Nephron (organoid): ENCODE results near the gene SULT4A1.
"Not testable (repeated sequence)": the region's sequence is repeated elsewhere in the genome, so short reads cannot be mapped to it uniquely, and the experiment has no call there.

Source experiments
- H3K27ac Mint-ChIP-seq, 3 experiments: 2 replicates each; pipeline ENCODE4 v1.8.0; 2020; ENCODE audit warnings: mixed read lengths in 3 of 3, mild to moderate bottlenecking in 2 of 3, moderate library complexity in 1 of 3
- H3K27me3 Mint-ChIP-seq: 2 replicates; pipeline ENCODE4 v1.8.0; 2021; ENCODE audit warnings: low read depth, mild to moderate bottlenecking, moderate library complexity, mixed read lengths
- H3K36me3 Mint-ChIP-seq: 2 replicates; pipeline ENCODE4 v1.8.0; 2020; ENCODE audit warnings: low read depth, mixed read lengths
- H3K4me1 Mint-ChIP-seq: 2 replicates; pipeline ENCODE4 v1.8.0; 2020; ENCODE audit warnings: mixed read lengths
- H3K4me3 Mint-ChIP-seq, 3 experiments: 2 replicates each; pipeline ENCODE4 v1.8.0; 2020; ENCODE audit warnings: mild to moderate bottlenecking in 3 of 3, mixed read lengths in 3 of 3, moderate library complexity in 2 of 3
- H3K9me3 Mint-ChIP-seq: 2 replicates; pipeline ENCODE4 v1.8.0; 2020; ENCODE audit warnings: mixed read lengths
- TF ChIP-seq, protein P1 (sequence below), 3 experiments: fragments of 200-600 bp; sonication (generic); IDR thresholded peaks; one replicate each; pipeline ENCODE4 v1.5.0; 2021; ENCODE audit warnings: antibody characterized with exemption in 3 of 3; ENCODE audit not compliant: unreplicated experiment in 3 of 3

The SULT4A1 gene

DNA sequence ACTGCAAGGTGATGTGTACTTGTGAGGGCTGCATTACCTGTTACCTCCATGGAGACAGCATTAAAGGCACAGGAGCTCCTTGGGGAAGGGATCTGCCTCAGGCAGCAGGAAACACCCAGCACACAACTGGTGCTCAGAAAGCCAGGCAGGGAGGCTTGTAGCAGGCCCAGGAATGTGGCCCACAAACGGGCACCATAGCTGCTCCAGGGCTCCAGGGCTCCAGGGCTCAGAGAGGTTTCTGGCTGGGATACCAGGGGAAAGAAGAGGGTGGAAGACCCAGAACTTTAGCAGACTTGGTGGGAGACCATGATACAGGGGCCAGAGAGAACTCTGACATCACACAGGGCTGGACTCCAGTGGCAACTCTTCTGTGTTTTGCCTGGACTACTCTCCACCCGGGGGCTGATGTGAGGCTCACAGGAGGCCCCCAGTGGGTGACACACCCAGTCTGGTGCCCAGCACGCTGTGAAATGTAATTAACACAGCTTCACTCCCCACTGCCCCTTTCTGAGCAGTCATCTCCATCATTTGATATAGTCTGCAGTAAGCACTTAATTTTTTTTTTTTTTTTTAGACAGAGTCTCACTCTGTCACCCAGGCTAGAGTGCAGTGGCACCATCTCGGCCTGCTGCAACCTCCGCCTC is 14.7 kb upstream of the SULT4A1 start:
- TF ChIP-seq, protein P1, sequence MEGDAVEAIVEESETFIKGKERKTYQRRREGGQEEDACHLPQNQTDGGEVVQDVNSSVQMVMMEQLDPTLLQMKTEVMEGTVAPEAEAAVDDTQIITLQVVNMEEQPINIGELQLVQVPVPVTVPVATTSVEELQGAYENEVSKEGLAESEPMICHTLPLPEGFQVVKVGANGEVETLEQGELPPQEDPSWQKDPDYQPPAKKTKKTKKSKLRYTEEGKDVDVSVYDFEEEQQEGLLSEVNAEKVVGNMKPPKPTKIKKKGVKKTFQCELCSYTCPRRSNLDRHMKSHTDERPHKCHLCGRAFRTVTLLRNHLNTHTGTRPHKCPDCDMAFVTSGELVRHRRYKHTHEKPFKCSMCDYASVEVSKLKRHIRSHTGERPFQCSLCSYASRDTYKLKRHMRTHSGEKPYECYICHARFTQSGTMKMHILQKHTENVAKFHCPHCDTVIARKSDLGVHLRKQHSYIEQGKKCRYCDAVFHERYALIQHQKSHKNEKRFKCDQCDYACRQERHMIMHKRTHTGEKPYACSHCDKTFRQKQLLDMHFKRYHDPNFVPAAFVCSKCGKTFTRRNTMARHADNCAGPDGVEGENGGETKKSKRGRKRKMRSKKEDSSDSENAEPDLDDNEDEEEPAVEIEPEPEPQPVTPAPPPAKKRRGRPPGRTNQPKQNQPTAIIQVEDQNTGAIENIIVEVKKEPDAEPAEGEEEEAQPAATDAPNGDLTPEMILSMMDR (IDR thresholded peaks at IDR 0.05; ENCODE audit: unreplicated experiment in 3 of 3): no peak
- Mint-ChIP-seq H3K27ac (no peak overlapping the region), H3K4me3 (no peak overlapping the region), H3K27me3 (peaks cover 43% of the 10 kb centered on the region), H3K4me1 (no peaks in the 10 kb centered on the region), H3K9me3 (peaks cover 3% of the 10 kb centered on the region), H3K36me3 (no peaks in the 10 kb centered on the region)

DNA sequence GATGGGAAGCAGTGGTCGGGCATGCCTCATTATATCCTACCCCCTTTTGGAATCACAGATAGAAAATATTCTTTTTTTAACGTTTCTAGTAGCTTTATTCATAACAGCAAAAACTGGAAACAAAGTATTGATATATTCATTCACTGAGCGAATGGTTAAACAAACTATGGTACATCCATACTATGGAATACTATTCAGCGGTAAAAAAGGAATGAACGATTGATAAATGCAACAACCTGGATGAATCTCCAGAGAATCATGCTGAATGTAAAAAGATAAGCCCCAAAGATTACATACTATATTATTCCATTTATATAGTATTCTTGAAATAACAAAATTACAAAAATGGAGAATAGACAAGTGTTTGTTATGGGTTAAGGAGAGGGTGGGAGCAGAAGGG is 7.5 kb upstream of the SULT4A1 start:
- Mint-ChIP-seq H3K27ac (no peak overlapping the region), H3K9me3 (peaks cover 20% of the 10 kb centered on the region), H3K36me3 (no peaks in the 10 kb centered on the region), H3K27me3 (peaks cover 39% of the 10 kb centered on the region), H3K4me3 (no peak overlapping the region), H3K4me1 (no peaks in the 10 kb centered on the region)
- TF ChIP-seq, protein P1 (IDR thresholded peaks at IDR 0.05; ENCODE audit: unreplicated experiment in 3 of 3): no peak

DNA sequence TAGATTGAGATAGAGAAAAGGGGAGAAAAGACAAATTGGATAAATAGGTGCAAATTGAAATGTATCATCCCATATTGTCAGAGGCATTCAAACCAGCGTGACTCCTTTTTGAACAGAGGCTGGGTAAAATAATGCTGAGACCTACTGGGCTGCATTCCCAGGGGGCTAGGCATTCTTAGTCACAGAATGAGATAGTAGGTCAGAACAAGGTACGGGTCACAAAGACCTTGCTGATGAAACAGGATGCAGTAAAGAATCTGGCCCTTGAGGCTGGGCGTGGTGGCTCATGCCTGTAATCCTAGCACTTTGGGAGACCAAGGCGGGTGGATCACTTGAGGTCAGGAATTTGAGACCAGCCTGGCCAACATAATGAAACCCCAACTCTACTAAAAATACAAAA is 6.7 kb upstream of the SULT4A1 start:
- not testable (repeated sequence) for H3K27ac Mint-ChIP-seq, H3K4me3 Mint-ChIP-seq, H3K36me3 Mint-ChIP-seq, H3K4me1 Mint-ChIP-seq
- Mint-ChIP-seq H3K27me3 (peaks cover 43% of the 10 kb centered on the region), H3K9me3 (peaks cover 20% of the 10 kb centered on the region)

DNA sequence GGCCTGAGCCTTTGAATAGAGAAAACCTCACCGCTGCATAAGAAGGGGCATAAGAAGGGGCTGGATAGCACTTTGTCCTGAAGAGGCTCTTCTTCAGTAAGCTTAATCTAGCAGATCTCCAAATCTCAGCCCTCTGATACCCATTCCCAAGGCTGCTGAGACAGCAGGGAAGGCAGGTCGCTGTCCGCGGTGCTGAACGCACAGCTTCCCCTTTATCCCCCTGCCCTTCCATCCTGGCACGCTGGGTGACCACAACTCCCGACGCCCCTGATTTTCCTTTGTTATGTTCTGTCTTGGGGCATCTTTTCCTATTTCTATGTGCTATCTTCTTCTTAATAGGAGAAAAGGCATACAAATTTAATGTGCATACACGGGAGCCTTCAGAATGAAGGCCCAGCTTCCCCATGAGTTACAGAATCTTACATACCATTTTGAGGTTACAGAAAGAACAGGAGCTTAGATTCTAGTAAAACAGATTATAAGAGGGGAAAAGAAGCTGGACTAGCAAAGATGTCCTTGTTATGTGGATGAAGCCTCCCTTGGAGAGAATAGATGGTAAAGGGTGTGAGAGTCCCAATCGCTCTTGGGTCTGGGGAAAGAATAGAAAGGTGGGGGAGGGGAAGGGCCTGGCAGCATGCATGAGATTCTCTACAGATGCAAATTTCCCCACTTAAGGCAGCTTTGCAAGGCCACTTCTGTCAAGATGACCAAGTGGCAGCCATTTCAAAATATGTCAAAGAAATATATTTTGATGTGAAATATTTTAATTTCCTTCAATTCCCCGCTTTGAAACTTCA is 5.7 kb upstream of the SULT4A1 start:
- peak overlapping the region in 1 of 3 experiments; percentile 32 for H3K4me3 Mint-ChIP-seq
- peaks cover 20% of the 10 kb centered on the region for H3K9me3 Mint-ChIP-seq
- no peaks in the 10 kb centered on the region for H3K36me3 Mint-ChIP-seq
- TF ChIP-seq, protein P1 (IDR thresholded peaks at IDR 0.05; ENCODE audit: unreplicated experiment in 3 of 3): no peak
- no peak overlapping the region for H3K27ac Mint-ChIP-seq
- H3K4me1 Mint-ChIP-seq: no peaks in the 10 kb centered on the region
- peaks cover 51% of the 10 kb centered on the region for H3K27me3 Mint-ChIP-seq

DNA sequence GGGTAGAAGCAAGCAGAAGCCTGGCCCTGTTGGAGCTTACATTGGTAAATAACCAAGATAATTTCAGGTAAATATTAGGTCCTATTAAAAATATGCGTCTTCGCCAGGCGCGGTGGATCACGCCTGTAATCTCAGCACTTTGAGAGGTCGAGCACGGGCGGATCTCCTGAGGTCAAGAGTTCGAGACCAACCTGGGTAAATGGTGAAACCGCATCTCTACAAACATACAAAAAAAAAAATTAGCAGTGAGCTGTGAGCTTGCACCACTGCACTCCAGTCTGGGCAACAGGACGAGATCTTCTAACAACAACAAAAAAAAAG is 529 bp upstream of the SULT4A1 start:
- peaks cover 51% of the 10 kb centered on the region for H3K27me3 Mint-ChIP-seq
- no peaks in the 10 kb centered on the region for H3K36me3 Mint-ChIP-seq
- peaks cover 6% of the 10 kb centered on the region for H3K9me3 Mint-ChIP-seq
- TF ChIP-seq, protein P1 (IDR thresholded peaks at IDR 0.05; ENCODE audit: unreplicated experiment in 3 of 3): no peak
- peak overlapping the region; percentile 82 to 88 (median 88) for H3K4me3 Mint-ChIP-seq
- H3K4me1 Mint-ChIP-seq: peaks cover 8% of the 10 kb centered on the region
- H3K27ac Mint-ChIP-seq: no peak overlapping the region

DNA sequence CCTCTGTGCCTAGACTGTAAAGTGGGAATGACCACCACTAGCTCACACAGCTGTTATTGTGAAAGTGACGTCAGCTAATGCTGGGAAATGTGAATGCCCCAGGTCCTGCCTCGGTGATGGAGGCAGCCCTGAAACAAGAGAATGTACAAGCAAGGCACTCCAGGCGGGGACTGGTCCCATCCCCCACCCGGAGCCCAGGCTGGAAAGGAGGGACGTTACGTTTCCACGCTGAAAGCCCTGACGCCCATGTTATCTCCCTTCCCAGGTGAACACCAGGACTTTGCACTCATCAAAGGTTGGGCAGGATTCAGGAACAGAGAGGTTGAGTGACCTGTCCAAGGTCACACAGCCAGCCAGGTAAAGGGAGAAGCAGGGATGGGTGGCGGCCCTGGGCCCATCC is 784 bp downstream of the SULT4A1 start:
- Mint-ChIP-seq H3K4me1 (peaks cover 8% of the 10 kb centered on the region), H3K27me3 (peaks cover 49% of the 10 kb centered on the region), H3K4me3 (peak overlapping the region; percentile 77 to 86 (median 84)), H3K36me3 (peaks cover 5% of the 10 kb centered on the region), H3K27ac (peak overlapping the region in 1 of 3 experiments; percentile 39), H3K9me3 (peaks cover 9% of the 10 kb centered on the region)
- TF ChIP-seq, protein P1 (IDR thresholded peaks at IDR 0.05; ENCODE audit: unreplicated experiment in 3 of 3): no peak
